Memory B cell (primary cell): ENCODE results near the gene CDC25C.
A peak's percentile ranks its signal among the peaks of the same experiment; 100 is the strongest.

Experiments
- ATAC-seq: fragments of 150-1000 bp; cut with Tn5 transposase; 2 replicates; pipeline ENCODE4 v1.10.0; 2021; ENCODE audit warnings: low read depth, mild to moderate bottlenecking, moderate library complexity
- DNase-seq, 2 donors: peaks; one replicate each; pipeline ENCODE4 v3.0.0; 2022; ENCODE audit warnings: low spot score in 2 of 2
- H3K27ac Mint-ChIP-seq: one replicate; pipeline ENCODE4 v1.8.0; 2022; ENCODE audit warnings: mild to moderate bottlenecking, moderate library complexity, mixed read lengths
- H3K27me3 Mint-ChIP-seq: one replicate; pipeline ENCODE4 v1.8.0; 2022; ENCODE audit warnings: mixed read lengths
- H3K36me3 Mint-ChIP-seq: one replicate; pipeline ENCODE4 v1.8.0; 2022; ENCODE audit warnings: mild to moderate bottlenecking, mixed read lengths
- H3K4me1 Mint-ChIP-seq: one replicate; pipeline ENCODE4 v1.8.0; 2022; ENCODE audit warnings: mixed read lengths
- H3K4me3 Mint-ChIP-seq: one replicate; pipeline ENCODE4 v1.8.0; 2022; ENCODE audit warnings: mild to moderate bottlenecking, moderate library complexity, mixed read lengths
- H3K9me3 Mint-ChIP-seq: one replicate; pipeline ENCODE4 v1.8.0; 2022; ENCODE audit warnings: mixed read lengths

CDC25C gene

DNA sequence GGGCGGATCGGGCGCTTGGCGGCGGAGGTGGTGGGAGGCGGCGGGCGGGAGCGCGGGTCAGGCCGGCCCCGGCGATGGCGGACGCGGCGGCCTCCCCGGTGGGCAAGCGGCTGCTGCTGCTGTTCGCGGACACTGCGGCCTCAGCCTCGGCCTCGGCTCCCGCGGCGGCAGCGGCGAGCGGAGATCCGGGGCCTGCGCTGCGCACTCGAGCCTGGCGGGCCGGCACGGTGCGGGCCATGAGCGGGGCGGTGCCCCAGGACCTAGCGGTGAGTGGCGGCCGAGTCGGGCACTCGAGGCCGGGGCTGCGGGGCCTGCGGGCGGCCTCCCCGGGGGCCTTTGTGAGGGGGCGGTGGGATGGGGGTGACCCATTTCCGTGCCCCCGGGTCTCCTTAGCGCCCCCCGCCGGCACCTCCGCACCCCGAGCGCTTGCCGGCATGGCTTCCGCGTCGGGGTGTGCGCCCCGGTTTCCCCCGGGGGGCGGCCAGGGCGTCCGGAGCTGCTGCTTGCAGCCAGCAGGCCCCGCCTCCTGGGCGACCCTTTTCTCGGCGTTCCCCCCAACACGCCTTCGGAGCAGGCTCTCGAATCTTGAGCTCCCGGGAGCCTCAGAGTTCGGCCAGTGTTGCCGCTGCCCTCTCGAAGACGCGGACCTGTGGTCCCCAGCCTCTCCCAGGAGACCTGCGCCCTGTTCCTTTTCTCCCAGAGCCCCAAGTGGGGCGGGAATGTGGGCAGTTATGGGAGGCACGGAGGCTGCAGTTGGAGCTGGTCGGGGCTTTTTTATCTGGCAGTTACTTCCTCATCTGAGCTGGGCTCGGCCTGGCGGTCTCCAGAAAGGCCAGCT, 21.3 kb upstream of the CDC25C start:
- Mint-ChIP-seq H3K4me3 (peak overlapping the region; percentile 95), H3K36me3 (peaks cover 2% of the 10 kb centered on the region), H3K9me3 (peaks cover 4% of the 10 kb centered on the region), H3K4me1 (peaks cover 40% of the 10 kb centered on the region), H3K27ac (peak overlapping the region; percentile 94), H3K27me3 (no peaks in the 10 kb centered on the region)
- DNase-seq (peak; percentile 68 to 83), ATAC-seq (peak; percentile 59)

DNA sequence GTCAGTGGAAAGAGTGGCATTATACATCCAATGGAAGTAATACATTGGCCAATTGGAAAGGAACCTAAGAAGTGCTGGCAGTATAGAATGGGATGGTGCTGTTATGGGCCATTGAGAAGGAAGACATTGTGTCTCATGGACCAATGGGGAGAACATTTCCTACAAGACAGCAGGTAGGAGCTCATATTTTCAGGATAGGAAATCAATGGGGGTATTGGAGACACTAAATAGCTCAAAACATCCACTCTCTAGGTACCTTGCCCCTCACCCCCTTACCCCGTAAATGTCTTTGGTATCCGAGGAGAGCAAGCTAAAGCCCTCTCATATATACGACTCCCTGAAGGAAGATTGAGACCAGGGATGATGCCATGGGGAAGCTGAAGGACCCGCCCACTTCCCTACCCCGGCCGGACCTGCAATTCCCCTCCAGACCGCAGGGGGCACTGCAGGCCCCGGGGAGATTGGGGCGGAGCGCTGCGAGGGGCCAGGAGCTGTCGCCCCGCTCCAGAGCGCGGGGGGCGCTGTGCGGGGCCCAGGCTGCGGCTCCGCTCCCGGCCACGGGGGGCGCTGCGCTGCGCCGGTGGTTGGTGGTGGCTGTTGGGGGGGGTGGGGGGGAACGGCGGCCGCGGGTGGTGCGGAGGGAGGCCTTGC, 20.6 kb upstream of the CDC25C start, which contains the start of gene KDM3B:
Gene KDM3B, plus strand, starts transcription at position 615 of the 651 bp plus-strand sequence. CDS start 111 bp downstream, outside the sequence.
- Mint-ChIP-seq H3K36me3 (peaks cover 6% of the 10 kb centered on the region), H3K9me3 (peaks cover 4% of the 10 kb centered on the region), H3K4me1 (peaks cover 42% of the 10 kb centered on the region), H3K4me3 (peak within 1 kb of the TSS; percentile 95), H3K27me3 (no peaks in the 10 kb centered on the region), H3K27ac (peak within 1 kb of the TSS; percentile 94)
- DNase-seq: peak; percentile 99 to 100
- peak; percentile 74 for ATAC-seq

DNA sequence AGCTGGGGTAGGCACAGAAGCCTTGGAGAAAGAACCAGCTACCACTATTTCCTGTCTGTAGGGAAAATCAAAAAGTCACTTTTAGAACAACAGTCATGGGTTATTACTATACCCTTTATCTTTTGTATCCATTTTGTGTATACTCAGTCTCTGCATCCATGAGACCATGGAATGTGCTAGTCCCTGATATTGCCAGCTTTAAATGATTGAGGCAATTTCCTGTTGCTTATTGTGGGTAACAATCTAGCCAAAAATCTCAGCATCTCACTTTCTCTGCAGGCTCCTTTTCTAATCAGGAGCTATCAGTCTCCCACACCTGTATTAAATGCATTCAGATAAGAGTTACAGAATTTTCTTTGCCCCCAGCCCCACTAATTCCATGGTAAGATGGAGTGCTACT, 19.9 kb upstream of the CDC25C start:
- ATAC-seq (no peak), DNase-seq (no peak)
- no peaks in the 10 kb centered on the region for H3K27me3 Mint-ChIP-seq
- peak overlapping the region; percentile 73 for H3K27ac Mint-ChIP-seq
- H3K9me3 Mint-ChIP-seq: peaks cover 4% of the 10 kb centered on the region
- peaks cover 44% of the 10 kb centered on the region for H3K4me1 Mint-ChIP-seq
- peak overlapping the region; percentile 76 for H3K4me3 Mint-ChIP-seq
- peaks cover 12% of the 10 kb centered on the region for H3K36me3 Mint-ChIP-seq

DNA sequence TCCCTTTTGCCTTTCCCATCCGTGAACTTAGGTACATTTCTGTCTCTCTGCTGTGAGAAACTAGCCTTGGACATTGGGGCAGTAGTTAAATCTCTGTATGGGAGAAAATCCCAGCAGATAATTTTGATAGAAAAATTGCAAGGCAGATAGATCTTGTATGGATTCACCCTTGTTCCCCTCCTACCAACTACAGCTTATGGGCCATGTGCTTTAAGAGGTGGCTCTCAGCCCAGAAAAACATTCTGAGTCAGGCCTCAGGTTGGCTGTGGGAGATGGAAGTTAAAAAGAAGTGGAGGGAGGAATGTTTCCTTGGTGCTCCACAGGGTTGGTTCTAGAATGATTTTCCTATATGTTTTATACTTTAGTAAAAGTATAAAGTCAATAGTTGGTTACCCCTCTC, 19.5 kb upstream of the CDC25C start:
- H3K27ac Mint-ChIP-seq: no peak overlapping the region
- no peaks in the 10 kb centered on the region for H3K27me3 Mint-ChIP-seq
- peaks cover 12% of the 10 kb centered on the region for H3K36me3 Mint-ChIP-seq
- ATAC-seq (no peak), DNase-seq (no peak)
- H3K4me3 Mint-ChIP-seq: no peak overlapping the region
- peaks cover 41% of the 10 kb centered on the region for H3K4me1 Mint-ChIP-seq
- peaks cover 4% of the 10 kb centered on the region for H3K9me3 Mint-ChIP-seq

DNA sequence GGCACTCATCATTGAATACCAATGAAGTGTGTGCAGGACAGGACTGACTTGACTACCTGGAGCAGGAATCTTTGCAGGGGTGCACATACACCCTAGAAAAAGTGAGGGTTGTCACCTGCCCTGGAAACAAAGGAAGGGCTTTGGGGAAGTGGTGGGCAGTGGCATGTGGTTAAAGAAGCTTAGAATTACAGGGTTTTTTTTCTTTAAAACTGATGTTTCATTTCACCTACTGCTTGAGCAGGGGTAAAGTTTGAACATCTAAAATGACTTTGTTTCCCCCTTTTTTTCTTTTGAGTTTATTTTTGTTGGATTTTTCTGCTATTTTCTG, 18.9 kb upstream of the CDC25C start:
- no peak overlapping the region for H3K27ac Mint-ChIP-seq
- H3K9me3 Mint-ChIP-seq: peaks cover 4% of the 10 kb centered on the region
- peaks cover 17% of the 10 kb centered on the region for H3K36me3 Mint-ChIP-seq
- H3K27me3 Mint-ChIP-seq: no peaks in the 10 kb centered on the region
- no peak overlapping the region for H3K4me3 Mint-ChIP-seq
- DNase-seq: no peak
- H3K4me1 Mint-ChIP-seq: peaks cover 38% of the 10 kb centered on the region
- no peak for ATAC-seq

DNA sequence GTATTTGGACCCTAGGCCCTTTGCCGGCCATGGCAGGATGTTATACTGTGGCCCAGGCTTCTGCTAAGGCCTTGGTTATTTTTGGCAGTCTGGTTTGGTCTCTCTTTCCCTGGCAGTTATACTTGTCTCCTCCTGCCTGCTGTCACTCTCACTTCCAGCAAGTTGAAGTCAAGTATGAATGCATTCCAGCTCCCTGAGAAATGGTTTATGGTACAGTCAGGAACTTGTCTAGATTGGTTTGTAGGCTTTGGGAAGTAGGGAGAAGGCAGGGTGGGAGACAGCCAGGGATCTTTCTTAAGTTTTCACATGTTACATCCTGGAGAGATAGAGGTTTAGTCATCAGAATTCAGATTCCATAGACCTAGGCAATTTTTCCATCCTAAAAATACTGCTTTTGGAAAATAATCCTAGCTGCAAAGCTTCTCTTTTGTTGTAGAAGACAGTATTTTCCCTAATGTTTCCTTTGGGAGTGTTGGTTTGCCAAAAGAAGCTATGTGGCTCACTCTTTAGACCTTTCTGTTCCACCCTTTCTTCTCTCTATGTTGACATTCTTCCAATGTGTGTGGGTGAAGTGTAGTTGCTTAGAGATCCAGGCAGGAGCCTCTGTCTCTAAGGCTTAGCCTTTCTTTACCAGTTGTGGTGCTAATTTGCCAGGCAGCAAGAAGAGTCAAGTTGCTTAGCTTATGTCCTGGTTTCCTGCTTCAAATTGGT, 18.4 kb upstream of the CDC25C start:
- peaks cover 21% of the 10 kb centered on the region for H3K36me3 Mint-ChIP-seq
- DNase-seq (no peak), ATAC-seq (no peak)
- no peaks in the 10 kb centered on the region for H3K27me3 Mint-ChIP-seq
- H3K4me3 Mint-ChIP-seq: no peak overlapping the region
- H3K9me3 Mint-ChIP-seq: peaks cover 4% of the 10 kb centered on the region
- no peak overlapping the region for H3K27ac Mint-ChIP-seq
- peaks cover 33% of the 10 kb centered on the region for H3K4me1 Mint-ChIP-seq

DNA sequence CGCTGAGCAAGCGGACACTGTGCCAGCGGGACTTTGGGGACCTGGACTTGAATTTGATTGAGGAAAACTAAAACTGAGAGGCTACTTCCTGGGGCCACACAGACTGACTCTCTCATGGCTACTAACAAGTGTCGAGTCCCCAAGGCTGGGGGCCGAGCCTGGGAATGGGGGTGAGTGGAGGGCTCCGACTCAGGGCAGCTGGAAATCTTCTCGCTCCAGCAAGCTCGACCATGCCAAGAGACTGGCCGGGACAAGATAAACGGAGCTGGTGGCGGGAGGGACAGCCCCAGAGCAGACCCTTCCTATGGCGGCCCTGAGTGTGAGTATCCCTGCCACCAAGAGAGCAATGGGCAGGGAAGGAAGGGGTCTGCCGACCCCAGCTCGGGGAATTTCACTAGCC, 15.3 kb upstream of the CDC25C start:
- DNase-seq (no peak), ATAC-seq (no peak)
- Mint-ChIP-seq H3K4me3 (no peak overlapping the region), H3K27ac (no peak overlapping the region), H3K4me1 (peaks cover 15% of the 10 kb centered on the region), H3K9me3 (peaks cover 2% of the 10 kb centered on the region), H3K36me3 (peaks cover 27% of the 10 kb centered on the region), H3K27me3 (no peaks in the 10 kb centered on the region)

DNA sequence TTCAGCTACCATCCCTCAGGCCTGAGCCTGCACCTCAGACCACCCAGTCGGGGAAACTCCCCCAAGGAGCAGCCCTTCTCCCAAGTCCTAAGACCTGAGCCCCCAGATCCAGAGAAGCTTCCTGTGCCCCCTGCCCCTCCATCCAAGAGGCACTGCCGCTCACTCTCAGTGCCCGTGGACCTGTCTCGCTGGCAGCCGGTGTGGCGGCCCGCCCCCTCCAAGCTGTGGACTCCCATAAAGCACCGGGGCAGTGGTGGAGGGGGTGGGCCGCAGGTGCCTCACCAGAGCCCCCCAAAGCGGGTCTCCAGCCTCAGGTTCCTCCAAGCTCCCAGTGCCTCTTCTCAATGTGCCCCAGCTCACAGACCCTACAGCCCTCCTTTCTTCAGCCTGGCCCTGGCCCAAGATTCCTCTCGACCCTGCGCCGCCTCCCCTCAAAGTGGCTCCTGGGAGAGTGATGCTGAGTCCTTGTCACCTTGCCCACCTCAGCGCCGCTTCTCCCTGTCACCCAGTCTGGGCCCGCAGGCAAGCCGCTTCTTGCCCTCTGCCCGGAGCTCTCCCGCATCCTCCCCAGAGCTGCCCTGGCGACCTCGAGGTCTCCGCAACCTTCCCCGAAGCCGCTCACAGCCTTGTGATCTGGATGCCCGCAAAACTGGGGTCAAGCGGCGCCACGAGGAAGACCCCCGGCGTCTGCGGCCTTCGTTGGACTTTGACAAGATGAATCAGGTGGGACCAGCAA, 13.5 kb upstream of the CDC25C start:
- Mint-ChIP-seq H3K27me3 (no peaks in the 10 kb centered on the region), H3K4me3 (no peak overlapping the region), H3K36me3 (peaks cover 30% of the 10 kb centered on the region), H3K27ac (no peak overlapping the region), H3K9me3 (no peaks in the 10 kb centered on the region), H3K4me1 (peaks cover 13% of the 10 kb centered on the region)
- ATAC-seq (no peak), DNase-seq (no peak)

DNA sequence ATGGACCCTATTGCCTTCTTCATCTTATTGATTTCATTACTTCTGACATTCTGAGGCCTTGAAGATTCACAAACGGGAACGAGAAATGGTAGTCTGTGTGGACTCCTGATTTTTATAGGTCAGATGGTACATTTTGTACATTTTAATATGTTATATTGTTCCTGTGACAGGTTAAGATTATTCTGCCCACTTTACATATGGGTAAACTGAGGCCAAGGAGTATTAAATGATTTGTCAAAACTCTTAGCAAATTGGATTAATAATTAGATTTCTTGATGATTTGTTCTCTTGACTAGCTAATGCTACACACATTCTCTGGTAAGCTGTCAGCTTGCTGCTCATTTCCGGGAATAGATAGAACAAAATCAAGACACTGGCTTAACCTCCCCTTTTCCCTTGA, 8.4 kb upstream of the CDC25C start:
- Mint-ChIP-seq H3K4me1 (peaks cover 25% of the 10 kb centered on the region), H3K27me3 (no peaks in the 10 kb centered on the region), H3K36me3 (peaks cover 11% of the 10 kb centered on the region), H3K27ac (peak overlapping the region; percentile 100), H3K9me3 (no peaks in the 10 kb centered on the region), H3K4me3 (peak overlapping the region; percentile 96)
- no peak for DNase-seq
- ATAC-seq: no peak

DNA sequence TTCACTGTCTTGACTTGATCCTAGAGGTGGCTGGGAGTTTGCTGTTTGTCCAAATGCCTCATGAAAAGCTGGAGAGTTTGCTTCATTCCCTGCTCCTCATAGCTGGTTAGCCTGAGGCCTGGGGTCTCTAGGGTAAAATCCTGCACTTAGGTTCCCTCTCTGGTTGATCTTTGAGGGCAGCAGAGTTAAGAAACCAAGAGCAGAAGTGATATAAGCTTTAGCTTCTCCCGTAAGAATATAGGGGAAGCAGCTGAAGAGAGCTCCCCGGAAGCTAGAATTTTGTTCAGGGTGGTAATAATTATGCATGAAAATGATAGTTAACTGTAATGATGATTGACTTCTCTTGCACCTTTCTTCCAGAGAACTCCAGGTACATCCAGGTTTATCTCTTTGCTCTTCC, 7.9 kb upstream of the CDC25C start:
- ATAC-seq: no peak

DNA sequence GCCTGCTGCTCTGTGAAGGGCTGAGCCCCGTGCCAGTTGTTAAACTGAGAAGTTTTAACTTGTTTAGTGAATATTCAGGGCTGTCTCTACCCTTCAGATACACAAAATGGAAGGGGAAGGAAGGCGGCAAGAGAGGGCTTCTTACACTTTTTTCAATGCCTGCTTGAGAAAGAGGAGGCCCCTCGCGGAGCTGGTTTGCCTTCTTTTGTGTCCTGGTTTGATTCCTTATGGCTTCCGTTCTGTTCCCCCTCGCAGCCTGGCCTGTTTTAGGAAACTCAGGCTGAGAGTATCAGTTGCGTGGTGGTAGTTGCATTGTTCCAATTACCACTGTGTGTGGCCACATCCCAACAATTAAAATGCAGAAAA, 7.5 kb upstream of the CDC25C start:
- H3K27me3 Mint-ChIP-seq: no peaks in the 10 kb centered on the region
- peak overlapping the region; percentile 96 for H3K4me3 Mint-ChIP-seq
- no peak for ATAC-seq
- H3K27ac Mint-ChIP-seq: peak overlapping the region; percentile 100
- DNase-seq: no peak
- peaks cover 25% of the 10 kb centered on the region for H3K4me1 Mint-ChIP-seq
- H3K36me3 Mint-ChIP-seq: peaks cover 9% of the 10 kb centered on the region
- H3K9me3 Mint-ChIP-seq: no peaks in the 10 kb centered on the region

More for the DNA sequence above, 7.9 kb upstream of the CDC25C start:
- peak overlapping the region; percentile 96 for H3K4me3 Mint-ChIP-seq
- no peak for DNase-seq
- peaks cover 25% of the 10 kb centered on the region for H3K4me1 Mint-ChIP-seq
- H3K9me3 Mint-ChIP-seq: no peaks in the 10 kb centered on the region
- peaks cover 9% of the 10 kb centered on the region for H3K36me3 Mint-ChIP-seq
- H3K27me3 Mint-ChIP-seq: no peaks in the 10 kb centered on the region
- peak overlapping the region; percentile 100 for H3K27ac Mint-ChIP-seq

DNA sequence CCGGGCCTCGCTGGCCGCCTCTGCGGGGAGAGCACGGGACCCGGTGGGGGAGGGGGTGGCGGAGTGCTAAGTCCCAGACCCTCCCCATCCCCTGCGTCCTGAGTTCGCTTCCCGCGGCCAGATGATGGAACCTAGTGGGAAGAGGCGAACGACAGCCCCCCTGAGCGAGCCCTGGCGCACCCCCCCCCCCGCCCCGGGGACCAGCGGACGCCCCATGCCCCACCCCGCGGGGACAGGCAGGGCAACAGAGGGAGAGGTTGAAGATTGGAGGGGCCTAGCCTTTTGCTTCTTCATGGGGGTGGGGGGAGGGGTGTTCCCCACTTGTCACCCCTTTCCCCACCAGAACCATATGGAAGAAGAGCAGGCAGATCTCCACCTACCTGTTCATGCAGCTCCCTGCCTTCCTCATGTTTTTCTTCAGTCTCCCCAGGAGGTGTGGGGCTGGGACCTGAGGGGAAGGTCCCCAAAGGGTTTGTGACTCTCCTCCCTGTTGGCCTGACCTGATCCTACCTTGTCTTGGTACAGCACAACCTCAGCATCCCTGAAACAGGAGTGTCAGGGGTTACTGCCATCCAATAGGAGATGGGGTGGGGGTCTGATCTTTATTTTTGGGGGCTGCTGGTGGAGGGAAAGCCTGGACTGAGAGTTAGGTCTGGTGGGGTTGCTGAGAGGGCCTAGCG, 6.9 kb upstream of the CDC25C start:
- H3K36me3 Mint-ChIP-seq: peaks cover 7% of the 10 kb centered on the region
- peak in 1 of 2 donors; percentile 38 for DNase-seq
- ATAC-seq: no peak

DNA sequence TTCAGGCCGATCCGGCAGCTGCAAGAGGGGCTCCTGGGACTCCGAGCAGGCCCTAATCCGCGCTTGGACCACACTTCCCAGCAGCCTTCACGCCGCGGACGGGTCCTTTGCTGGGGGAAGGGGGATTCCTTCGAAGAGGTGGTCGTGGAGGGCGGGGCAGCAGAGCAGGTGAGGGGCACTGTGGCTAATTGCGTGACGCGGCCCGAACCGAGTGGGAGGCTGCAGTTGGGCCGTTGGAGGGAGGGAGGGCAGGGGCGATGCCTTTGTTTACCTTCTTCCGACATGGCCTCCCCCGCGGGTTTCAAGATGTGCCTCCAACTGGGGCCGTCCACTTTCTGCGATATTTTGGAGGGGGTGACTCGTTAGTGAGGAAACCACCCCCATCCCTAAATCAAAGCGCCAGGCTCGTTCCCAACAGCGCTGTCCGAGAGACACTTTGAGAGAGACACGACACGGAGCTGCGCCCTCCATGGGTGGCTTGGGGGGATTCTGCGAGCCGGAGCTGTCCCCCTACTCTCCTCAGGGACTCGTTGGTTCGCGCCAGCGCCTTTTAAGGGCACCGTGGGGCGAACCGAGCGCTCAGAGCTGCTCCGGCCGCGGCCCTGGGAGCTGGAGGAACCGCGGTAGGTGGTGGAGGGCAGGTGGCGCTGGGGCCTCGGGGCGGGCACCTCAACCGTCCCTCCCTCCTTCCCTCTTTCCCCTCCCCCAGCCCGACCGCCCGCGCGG, 6.2 kb upstream of the CDC25C start, which contains the start of gene FAM53C:
Gene FAM53C, plus strand, starts transcription at position 582 of the 726 bp plus-strand sequence. CDS start 3,070 bp downstream, outside the sequence.
- ATAC-seq: peak; percentile 82
- Mint-ChIP-seq H3K27ac (peak within 1 kb of the TSS; percentile 100), H3K9me3 (no peaks in the 10 kb centered on the region), H3K4me1 (peaks cover 25% of the 10 kb centered on the region), H3K4me3 (peak within 1 kb of the TSS; percentile 96), H3K36me3 (peaks cover 5% of the 10 kb centered on the region), H3K27me3 (no peaks in the 10 kb centered on the region)
- peak; percentile 98 to 99 for DNase-seq

More for the DNA sequence above, 6.9 kb upstream of the CDC25C start:
- peak overlapping the region; percentile 100 for H3K27ac Mint-ChIP-seq
- no peaks in the 10 kb centered on the region for H3K9me3 Mint-ChIP-seq
- peaks cover 25% of the 10 kb centered on the region for H3K4me1 Mint-ChIP-seq
- H3K4me3 Mint-ChIP-seq: peak overlapping the region; percentile 96
- no peaks in the 10 kb centered on the region for H3K27me3 Mint-ChIP-seq
